ENCODE results near the gene LAMA4.
"Not testable (repeated sequence)": the region's sequence is repeated elsewhere in the genome, so short reads cannot be mapped to it uniquely, and the experiment has no call there.

Gene LAMA4

DNA sequence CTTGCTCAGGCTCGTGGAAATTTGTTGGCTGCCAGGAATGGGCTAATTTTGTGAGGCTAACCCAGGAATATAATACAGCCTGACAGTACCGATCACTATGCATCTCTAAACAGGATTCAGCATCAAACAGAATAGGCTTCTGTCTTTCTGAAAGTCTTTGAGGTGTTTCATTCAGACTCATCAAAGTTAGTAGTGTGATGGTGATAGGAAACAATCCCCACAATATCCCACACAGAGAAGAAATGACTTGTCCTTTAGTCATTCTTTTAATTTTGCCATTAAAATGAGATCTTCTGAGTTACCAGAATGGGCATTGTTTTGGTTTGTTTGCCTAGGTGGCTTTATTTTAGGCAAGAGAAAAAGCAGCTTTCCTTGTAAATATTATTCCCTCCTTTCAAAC lies 112.7 kb downstream of the LAMA4 start:
- DNase-seq, result no peak

DNA sequence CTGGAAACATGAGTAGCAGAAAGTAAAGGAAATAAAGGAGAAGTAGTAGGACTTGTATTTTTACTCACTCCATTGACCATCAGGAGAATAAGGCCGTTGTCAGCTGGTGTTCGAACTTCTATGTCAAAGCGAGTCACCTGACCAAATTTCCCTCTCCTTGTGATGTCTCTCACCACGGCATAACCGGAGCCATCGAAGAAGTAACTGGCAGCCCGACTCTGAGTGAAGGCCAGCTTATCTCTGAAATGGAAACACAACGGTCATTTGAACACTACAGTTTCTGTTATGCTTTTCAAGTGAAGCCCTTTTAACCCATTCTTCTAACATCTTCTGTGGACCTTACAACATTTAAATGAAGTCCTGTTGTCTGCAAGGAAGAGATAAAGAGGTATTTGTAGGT lies 115.3 kb downstream of the LAMA4 start:
- DNase-seq, result no peak

GRCh38 chr6:112130878-112131277 lies 123.5 kb downstream of the LAMA4 start:
- DNase-seq, result no peak

DNA sequence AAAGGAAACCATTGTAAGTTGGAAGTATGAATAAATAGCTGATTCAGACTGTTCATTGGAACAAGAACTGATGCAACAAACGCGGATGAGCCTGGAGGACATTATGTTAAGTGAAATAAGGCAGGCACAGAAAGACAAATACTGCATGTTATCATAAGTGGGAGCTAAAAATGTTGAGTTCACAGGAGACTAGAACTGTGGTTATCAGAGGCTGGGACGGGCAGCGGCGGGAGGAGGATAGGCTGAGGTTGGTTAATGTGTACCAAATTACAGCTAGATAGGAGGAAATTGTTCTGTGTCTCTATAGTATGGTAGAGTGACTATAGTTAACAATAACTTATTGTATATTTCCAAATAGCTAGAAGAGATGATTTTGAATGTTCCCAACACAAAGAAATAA lies 126.2 kb downstream of the LAMA4 start:
- DNase-seq, result no peak

- no peak for DNase-seq
These were observed 130.4 kb downstream of the LAMA4 start for GRCh38 chr6:112123982-112124381.

DNA sequence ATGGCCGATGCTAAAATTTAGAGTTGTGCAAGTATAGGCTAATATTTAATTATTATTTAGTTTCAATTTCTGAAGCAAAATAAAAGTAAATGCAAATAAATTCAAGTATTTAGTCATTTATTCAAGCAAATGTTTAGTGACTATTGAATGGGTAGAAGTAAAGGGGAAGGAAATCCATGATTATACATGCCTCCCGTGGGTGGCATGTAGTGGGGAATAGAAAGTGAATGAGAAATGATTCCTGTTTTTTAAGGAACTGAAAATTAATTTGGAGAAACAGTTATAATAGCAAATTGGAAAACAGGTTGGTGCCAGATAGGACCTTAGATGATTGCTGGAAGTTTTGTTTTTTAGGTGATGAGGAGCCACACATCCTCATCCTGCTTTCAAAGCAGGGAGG lies 131.6 kb downstream of the LAMA4 start:
- DNase-seq, result no peak

DNA sequence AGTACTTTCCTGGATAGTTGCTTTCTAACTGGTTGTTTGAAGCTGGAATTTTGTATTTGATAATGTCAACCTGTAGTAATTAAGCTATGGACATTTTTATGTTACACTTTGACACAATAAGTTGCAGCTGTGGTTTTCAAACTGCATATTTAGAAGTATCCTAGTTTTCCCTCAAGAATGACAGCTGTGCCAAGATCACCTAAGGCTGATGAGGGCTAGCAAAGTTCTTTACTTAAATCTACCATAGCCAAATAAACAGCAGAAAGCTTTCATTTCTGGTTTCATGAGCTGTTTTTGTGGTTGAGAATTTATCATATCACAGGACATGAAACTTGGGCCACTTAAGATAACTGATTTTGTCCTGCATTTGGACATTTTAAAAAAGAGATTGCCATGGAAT lies 136.3 kb downstream of the LAMA4 start:
- DNase-seq, result no peak

DNA sequence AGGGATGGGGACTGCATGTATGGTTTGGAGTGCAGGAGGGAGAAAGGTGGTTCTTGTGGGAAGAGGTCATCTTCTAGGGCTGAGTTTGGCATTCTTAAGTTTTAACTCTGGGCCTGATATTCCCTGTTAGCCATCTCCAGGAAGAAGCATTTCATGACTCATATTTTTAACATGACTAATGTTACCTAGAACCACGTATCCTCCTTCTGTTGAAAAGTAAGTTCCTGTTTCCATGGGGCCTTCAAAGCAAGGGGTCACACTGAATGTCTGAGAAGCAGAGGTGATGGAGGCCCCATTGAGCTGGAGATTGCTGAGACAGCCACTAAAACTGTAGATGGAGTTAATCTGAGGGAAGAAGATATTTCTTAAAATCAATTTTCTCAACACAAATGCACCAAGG lies 136.8 kb downstream of the LAMA4 start:
- no peak for DNase-seq

- DNase-seq, result no peak
These were observed 138.1 kb downstream of the LAMA4 start for GRCh38 chr6:112116221-112116620.

DNA sequence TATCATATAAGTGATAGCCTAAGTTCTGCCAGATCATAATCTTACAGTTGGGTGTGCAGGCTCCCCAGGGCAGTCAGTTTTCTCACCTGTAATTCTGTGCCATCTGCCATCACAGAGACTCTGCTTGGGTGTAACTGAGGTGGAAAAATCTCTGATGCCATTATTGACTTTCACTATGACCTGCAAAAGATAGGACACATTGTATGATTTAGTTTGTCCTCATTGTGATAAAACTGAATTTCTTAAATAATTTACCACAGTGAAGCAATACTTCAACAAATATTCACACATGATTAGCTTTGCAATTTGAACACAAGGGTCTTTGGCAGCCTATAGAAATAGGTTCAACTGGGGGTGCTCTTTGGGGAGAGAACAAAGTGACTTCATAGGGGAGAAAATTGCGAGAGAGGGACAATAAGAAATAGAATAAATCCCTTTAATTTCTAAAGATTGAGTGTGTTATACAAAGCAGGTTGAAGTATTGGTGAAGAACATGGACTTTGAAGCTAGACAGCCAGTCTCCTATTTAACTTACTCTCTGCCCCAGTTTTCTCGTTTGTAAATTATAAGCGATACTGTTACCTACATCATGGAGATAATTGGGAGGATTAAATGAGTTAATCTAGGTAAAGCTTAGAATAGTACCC lies 139.7 kb downstream of the LAMA4 start:
- DNase-seq, result no peak

DNA sequence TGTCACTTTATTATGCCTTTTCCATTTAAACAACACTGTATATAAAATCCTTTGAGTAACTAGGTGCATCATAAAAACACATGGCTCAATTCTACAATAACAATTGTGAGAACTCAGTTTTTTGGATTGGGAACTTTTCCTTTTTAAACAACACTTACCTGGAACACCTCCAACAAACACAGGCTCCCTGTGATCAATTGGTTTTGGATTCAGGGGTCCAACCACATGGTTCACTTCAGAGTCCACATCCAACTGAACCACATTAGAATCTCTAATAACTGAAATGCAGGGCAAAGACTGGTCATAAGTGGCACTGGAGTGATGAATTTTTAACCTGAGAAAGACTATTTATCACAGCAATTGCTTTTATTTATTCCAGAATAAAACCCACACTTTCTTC lies 140.4 kb downstream of the LAMA4 start:
- DNase-seq, result no peak

DNA sequence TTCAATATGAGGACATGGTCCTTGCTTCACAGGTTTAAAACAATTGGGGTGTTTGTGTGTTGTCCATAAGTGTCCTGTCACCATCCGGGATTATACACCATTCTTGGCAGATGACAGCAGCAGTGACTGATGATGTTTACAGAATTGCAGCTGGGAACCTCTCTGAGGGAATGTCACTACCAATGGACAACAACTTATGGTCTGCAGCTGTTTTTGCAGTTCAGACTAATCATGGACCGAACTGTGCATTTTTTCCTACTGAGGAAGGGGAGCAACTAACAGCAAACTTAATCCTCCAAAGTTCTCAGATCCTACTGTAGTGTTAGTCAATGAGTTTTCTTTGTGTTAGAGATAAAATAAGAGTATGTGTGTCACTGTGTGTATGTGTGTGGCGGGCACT lies 140.9 kb downstream of the LAMA4 start:
- DNase-seq, result no peak

GRCh38 chr6:112109262-112109661 lies 145.1 kb downstream of the LAMA4 start:
- no peak for DNase-seq

GRCh38 chr6:112106562-112106961 lies 147.8 kb downstream of the LAMA4 start:
- DNase-seq, result no peak

DNA sequence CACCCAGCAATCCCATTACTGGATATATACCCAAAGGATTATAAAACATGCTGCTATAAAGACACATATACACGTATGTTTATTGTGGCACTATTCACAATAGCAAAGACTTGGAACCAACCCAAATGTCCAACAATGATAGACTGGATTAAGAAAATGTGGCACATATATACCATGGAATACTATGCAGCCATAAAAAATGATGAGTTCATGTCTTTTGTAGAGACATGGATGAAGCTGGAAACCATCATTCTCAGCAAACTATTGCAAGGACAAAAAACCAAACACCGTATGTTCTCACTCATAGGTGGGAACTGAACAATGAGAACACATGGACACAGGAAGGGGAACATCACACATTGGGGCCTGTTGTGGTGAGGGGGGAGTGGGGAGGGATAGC lies 148.3 kb downstream of the LAMA4 start:
- DNase-seq, result not testable (repeated sequence)

DNA sequence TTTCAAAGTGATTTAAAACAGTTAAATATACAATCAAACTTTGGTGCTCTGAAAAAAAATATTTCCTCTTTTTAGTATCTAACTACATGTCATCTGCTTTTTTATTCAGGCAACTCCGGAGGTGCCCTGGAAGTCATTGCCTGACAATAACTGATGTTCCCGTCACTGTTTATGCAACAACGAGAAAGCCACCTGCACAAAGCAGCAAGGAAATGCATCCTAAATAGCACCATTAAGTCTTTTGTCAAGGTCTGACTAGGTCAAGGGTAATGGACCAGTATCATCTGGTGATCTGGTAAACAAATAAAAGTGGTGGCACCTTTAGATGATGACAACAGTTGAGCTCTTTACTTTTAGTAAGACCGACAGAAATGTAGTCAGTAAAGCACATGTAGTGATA lies 153.8 kb downstream of the LAMA4 start:
- DNase-seq, result no peak

GRCh38 chr6:112096901-112097300 lies 157.5 kb downstream of the LAMA4 start:
- DNase-seq, result no peak

GRCh38 chr6:112087916-112088315 lies 166.5 kb downstream of the LAMA4 start:
- no peak for DNase-seq

- DNase-seq, result peak; percentile 90
These were observed 167.0 kb downstream of the LAMA4 start, which contains the start of the genes FAM229B and TUBE1 for GRCh38 chr6:112087136-112087911. Gene FAM229B (plus strand): TSS chr6:112087591. CDS start chr6:112099284, 11,693 bp downstream. Gene TUBE1 (minus strand): TSS chr6:112087482. CDS start chr6:112087434, 48 bp downstream.

- no peak for DNase-seq
These were observed 167.6 kb downstream of the LAMA4 start for GRCh38 chr6:112086744-112087135.

DNA sequence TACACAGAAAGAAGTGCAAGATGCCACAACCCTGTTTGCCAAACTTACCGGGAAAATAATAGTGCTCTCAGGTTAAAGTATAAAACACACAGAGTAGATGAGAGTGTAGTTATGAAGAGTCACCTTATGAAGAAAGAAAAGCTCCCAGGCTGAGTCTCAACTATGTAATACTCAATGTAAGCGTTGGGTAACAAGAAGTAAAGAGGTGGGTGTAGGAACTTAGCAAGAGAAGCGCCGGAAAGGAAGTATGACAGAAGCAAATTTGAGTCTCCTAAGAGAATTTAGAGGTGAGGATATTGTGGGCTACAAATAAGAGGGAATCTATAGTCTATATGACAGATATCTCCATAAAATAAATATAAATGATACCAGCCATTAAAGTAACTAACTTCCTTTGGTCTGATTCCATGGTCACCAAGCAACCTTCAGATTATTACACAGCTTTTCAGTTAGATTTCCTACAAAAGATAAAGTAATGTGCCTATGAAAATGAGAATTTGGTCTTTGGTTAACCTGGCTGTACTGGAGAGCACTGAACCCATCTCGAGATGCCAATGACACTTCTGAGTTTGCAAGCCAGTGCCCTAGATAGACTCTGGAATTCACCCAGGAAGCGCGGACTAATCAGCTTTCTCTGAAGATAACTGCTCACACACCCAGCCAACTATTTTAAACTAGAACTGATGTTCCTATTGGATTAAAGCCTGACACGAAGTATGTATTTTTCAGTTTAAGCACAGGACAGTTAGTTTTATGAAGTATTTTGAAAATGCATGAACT lies 168.9 kb downstream of the LAMA4 start:
- DNase-seq, result no peak

DNA sequence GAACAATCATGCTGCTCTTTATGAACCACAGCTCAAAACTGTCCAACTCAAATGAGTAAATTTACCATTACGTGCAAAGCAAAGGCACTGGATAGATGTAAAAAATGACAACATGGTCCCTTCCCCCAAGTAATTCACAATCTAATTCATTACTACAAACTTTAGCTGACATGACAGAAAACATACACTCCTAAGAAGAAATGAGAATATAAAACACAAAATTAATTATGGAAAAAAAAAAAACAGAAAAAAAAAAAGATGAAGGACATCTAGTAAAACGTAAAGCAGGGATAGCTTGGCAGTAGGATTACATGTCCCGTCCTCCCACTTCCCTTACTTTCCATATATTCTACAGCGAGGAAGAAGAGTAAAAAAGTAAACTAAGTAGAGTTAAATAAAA lies 172.8 kb downstream of the LAMA4 start:
- no peak for DNase-seq

DNA sequence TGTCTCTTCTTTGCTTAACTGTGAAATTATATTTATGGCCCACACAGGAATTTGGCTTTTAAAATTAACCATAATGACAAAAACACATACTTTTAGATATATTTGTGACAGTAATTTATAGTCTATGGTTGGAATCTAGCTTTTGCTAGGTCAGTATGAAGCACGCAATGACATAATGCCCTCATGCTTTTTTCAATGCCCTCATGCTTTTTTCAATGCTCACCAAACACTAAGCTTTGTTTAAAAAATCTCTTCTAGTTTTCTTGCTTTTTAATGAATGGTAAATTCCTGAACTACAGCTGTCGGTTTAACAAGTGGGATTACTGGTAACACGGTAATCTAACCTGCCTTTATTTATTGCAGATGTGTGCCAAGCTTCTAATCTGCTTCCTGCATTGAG lies 187.8 kb downstream of the LAMA4 start:
- no peak for DNase-seq
